T-helper 2 cell treated with Interferon-gamma antibody and Interleukin-4, amounts not matched to agents 5 μg/mL and 100 μg/mL, for 36 hours (primary cell): ENCODE measurements around the gene RNF145.
"Not testable (repeated sequence)": the region's sequence is repeated elsewhere in the genome, so short reads cannot be mapped to it uniquely, and the experiment has no call there.

Source experiments
- DNase-seq: peaks from one replicate; pipeline ENCODE4 v3.0.0; 2021; ENCODE audit warnings: low spot score
- H3K27ac Mint-ChIP-seq: one replicate; pipeline ENCODE4 v1.8.0; 2021; ENCODE audit warnings: mild to moderate bottlenecking, mixed read lengths
- H3K27me3 Mint-ChIP-seq: one replicate; pipeline ENCODE4 v1.8.0; 2021; ENCODE audit warnings: low read depth, mixed read lengths
- H3K36me3 Mint-ChIP-seq: one replicate; pipeline ENCODE4 v1.8.0; 2021; ENCODE audit warnings: low read depth, mixed read lengths
- H3K4me1 Mint-ChIP-seq: one replicate; pipeline ENCODE4 v1.8.0; 2021; ENCODE audit warnings: low read depth, mixed read lengths
- H3K4me3 Mint-ChIP-seq: one replicate; pipeline ENCODE4 v1.8.0; 2022; ENCODE audit warnings: mild to moderate bottlenecking, moderate library complexity, mixed read lengths
- H3K9me3 Mint-ChIP-seq: one replicate; pipeline ENCODE4 v1.8.0; 2021; ENCODE audit warnings: mixed read lengths

RNF145 gene

GRCh38 chr5:159209438-159210209 lies at the start of gene RNF145:
Gene RNF145 (minus strand): TSS chr5:159209553. CDS start chr5:159203617, 5,936 bp downstream.
- H3K27me3 Mint-ChIP-seq: peaks cover 7% of the 10 kb centered on the region
- peaks cover 58% of the 10 kb centered on the region for H3K4me1 Mint-ChIP-seq
- no peaks in the 10 kb centered on the region for H3K9me3 Mint-ChIP-seq
- H3K4me3 Mint-ChIP-seq: peak within 1 kb of the TSS; percentile 95
- H3K36me3 Mint-ChIP-seq: peaks cover 24% of the 10 kb centered on the region
- H3K27ac Mint-ChIP-seq: peak within 1 kb of the TSS; percentile 99
- DNase-seq: peak; percentile 94

GRCh38 chr5:159258361-159258760 lies 49.0 kb upstream of the RNF145 start:
- peaks cover 3% of the 10 kb centered on the region for H3K36me3 Mint-ChIP-seq
- no peak overlapping the region for H3K27ac Mint-ChIP-seq
- no peak overlapping the region for H3K4me3 Mint-ChIP-seq
- H3K4me1 Mint-ChIP-seq: peaks cover 10% of the 10 kb centered on the region
- peaks cover 4% of the 10 kb centered on the region for H3K9me3 Mint-ChIP-seq
- peaks cover 14% of the 10 kb centered on the region for H3K27me3 Mint-ChIP-seq
- no peak for DNase-seq

GRCh38 chr5:159257629-159258283 lies 48.4 kb upstream of the RNF145 start:
- Mint-ChIP-seq H3K4me3 (no peak overlapping the region), H3K4me1 (peaks cover 10% of the 10 kb centered on the region), H3K9me3 (peaks cover 4% of the 10 kb centered on the region), H3K36me3 (peaks cover 1% of the 10 kb centered on the region), H3K27me3 (peaks cover 14% of the 10 kb centered on the region), H3K27ac (no peak overlapping the region)
- no peak for DNase-seq

- no peak overlapping the region for H3K4me3 Mint-ChIP-seq
- DNase-seq: no peak
- no peak overlapping the region for H3K27ac Mint-ChIP-seq
- peaks cover 14% of the 10 kb centered on the region for H3K27me3 Mint-ChIP-seq
- H3K36me3 Mint-ChIP-seq: no peaks in the 10 kb centered on the region
- H3K4me1 Mint-ChIP-seq: peaks cover 6% of the 10 kb centered on the region
- H3K9me3 Mint-ChIP-seq: peaks cover 4% of the 10 kb centered on the region
Observed at GRCh38 chr5:159257007-159257406, 47.7 kb upstream of the RNF145 start.

GRCh38 chr5:159252195-159252594 lies 42.8 kb upstream of the RNF145 start:
- H3K36me3 Mint-ChIP-seq: no peaks in the 10 kb centered on the region
- peaks cover 11% of the 10 kb centered on the region for H3K27me3 Mint-ChIP-seq
- no peak overlapping the region for H3K4me3 Mint-ChIP-seq
- no peaks in the 10 kb centered on the region for H3K4me1 Mint-ChIP-seq
- H3K27ac Mint-ChIP-seq: no peak overlapping the region
- H3K9me3 Mint-ChIP-seq: no peaks in the 10 kb centered on the region
- no peak for DNase-seq

GRCh38 chr5:159249158-159249557 lies 39.8 kb upstream of the RNF145 start:
- no peak for DNase-seq
- no peaks in the 10 kb centered on the region for H3K9me3 Mint-ChIP-seq
- H3K36me3 Mint-ChIP-seq: no peaks in the 10 kb centered on the region
- H3K27me3 Mint-ChIP-seq: peaks cover 10% of the 10 kb centered on the region
- H3K4me1 Mint-ChIP-seq: no peaks in the 10 kb centered on the region
- no peak overlapping the region for H3K4me3 Mint-ChIP-seq
- no peak overlapping the region for H3K27ac Mint-ChIP-seq

- no peak overlapping the region for H3K4me3 Mint-ChIP-seq
- no peak for DNase-seq
- H3K27ac Mint-ChIP-seq: no peak overlapping the region
- H3K27me3 Mint-ChIP-seq: peaks cover 10% of the 10 kb centered on the region
- H3K9me3 Mint-ChIP-seq: no peaks in the 10 kb centered on the region
- peaks cover 16% of the 10 kb centered on the region for H3K4me1 Mint-ChIP-seq
- no peaks in the 10 kb centered on the region for H3K36me3 Mint-ChIP-seq
Observed at GRCh38 chr5:159244890-159245289, 35.5 kb upstream of the RNF145 start.

- peaks cover 10% of the 10 kb centered on the region for H3K27me3 Mint-ChIP-seq
- H3K4me3 Mint-ChIP-seq: no peak overlapping the region
- peaks cover 16% of the 10 kb centered on the region for H3K4me1 Mint-ChIP-seq
- H3K27ac Mint-ChIP-seq: no peak overlapping the region
- DNase-seq: no peak
- H3K36me3 Mint-ChIP-seq: no peaks in the 10 kb centered on the region
- no peaks in the 10 kb centered on the region for H3K9me3 Mint-ChIP-seq
Observed at GRCh38 chr5:159244163-159244562, 34.8 kb upstream of the RNF145 start.

- Mint-ChIP-seq H3K4me1 (peaks cover 16% of the 10 kb centered on the region), H3K9me3 (no peaks in the 10 kb centered on the region), H3K36me3 (no peaks in the 10 kb centered on the region), H3K27me3 (peaks cover 7% of the 10 kb centered on the region), H3K4me3 (no peak overlapping the region), H3K27ac (no peak overlapping the region)
- no peak for DNase-seq
Observed at GRCh38 chr5:159243385-159243784, 34.0 kb upstream of the RNF145 start.

GRCh38 chr5:159242656-159243055 lies 33.3 kb upstream of the RNF145 start:
- Mint-ChIP-seq H3K4me3 (no peak overlapping the region), H3K36me3 (no peaks in the 10 kb centered on the region), H3K4me1 (peaks cover 16% of the 10 kb centered on the region), H3K9me3 (no peaks in the 10 kb centered on the region), H3K27ac (no peak overlapping the region), H3K27me3 (peaks cover 5% of the 10 kb centered on the region)
- no peak for DNase-seq

GRCh38 chr5:159241946-159242552 lies 32.7 kb upstream of the RNF145 start:
- no peak for DNase-seq
- Mint-ChIP-seq H3K27me3 (peaks cover 5% of the 10 kb centered on the region), H3K27ac (no peak overlapping the region), H3K4me1 (peaks cover 16% of the 10 kb centered on the region), H3K36me3 (no peaks in the 10 kb centered on the region), H3K4me3 (no peak overlapping the region), H3K9me3 (no peaks in the 10 kb centered on the region)

GRCh38 chr5:159240301-159240870 lies 31.0 kb upstream of the RNF145 start:
- Mint-ChIP-seq H3K4me1 (peaks cover 16% of the 10 kb centered on the region), H3K4me3 (no peak overlapping the region), H3K27ac (no peak overlapping the region), H3K36me3 (no peaks in the 10 kb centered on the region), H3K27me3 (no peaks in the 10 kb centered on the region), H3K9me3 (no peaks in the 10 kb centered on the region)
- DNase-seq: peak; percentile 35

- not testable (repeated sequence) for H3K36me3 Mint-ChIP-seq, H3K4me1 Mint-ChIP-seq, H3K27me3 Mint-ChIP-seq, H3K4me3 Mint-ChIP-seq, H3K27ac Mint-ChIP-seq, H3K9me3 Mint-ChIP-seq, DNase-seq
Observed at GRCh38 chr5:159235871-159236520, 26.6 kb upstream of the RNF145 start.
